GM21723 (cell line): ENCODE data around the gene PTRH1.

Source experiments
- ATAC-seq: cut with Tn5 transposase; IDR thresholded peaks from one replicate; pipeline ENCODE4 v1.9.1; 2021; ENCODE audit warnings: mild to moderate bottlenecking, moderate library complexity; ENCODE audit not compliant: unreplicated experiment

PTRH1 gene

GRCh38 chr9:127664678-127665507, 50.6 kb downstream of the PTRH1 start:
- no peak for ATAC-seq

GRCh38 chr9:127664324-127664677, 51.2 kb downstream of the PTRH1 start:
- no peak for ATAC-seq
